ENCODE data around the gene LGR6.

DNA sequence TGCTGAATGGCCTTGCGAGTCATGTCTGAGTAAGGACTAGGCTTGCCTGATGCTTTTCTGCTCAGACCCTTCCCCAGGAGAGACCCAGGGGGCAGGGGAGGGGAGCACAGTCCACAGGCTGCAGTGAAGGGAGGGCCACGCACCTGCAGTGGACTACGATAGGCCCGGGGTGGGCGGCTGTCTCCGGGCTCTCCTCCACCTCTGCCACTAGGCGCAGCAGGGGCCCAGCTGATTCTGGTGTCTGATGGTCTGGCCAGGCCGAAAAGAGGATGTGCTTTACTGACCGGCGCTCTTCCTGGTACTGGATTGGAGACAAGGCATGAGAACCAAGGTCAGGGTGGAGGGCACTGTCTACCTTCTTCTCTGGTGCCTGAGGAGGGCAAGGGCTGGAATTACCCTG, 41.2 kb upstream of the LGR6 start:
- TF ChIP-seq ZBTB8A (tag by site-specific recombination; IDR thresholded peaks at IDR 0.05) (no peak), SP3 (tag by site-specific recombination; IDR thresholded peaks at IDR 0.05) (no peak), ZNF416 (tag by site-specific recombination; IDR thresholded peaks at IDR 0.05) (no peak), ZNF426 (tag by site-specific recombination; IDR thresholded peaks at IDR 0.05) (no peak), ZNF311 (tag by site-specific recombination; IDR thresholded peaks at IDR 0.05; ENCODE audit: borderline replicate concordance) (no peak)
- TF ChIP-seq, protein P1, sequence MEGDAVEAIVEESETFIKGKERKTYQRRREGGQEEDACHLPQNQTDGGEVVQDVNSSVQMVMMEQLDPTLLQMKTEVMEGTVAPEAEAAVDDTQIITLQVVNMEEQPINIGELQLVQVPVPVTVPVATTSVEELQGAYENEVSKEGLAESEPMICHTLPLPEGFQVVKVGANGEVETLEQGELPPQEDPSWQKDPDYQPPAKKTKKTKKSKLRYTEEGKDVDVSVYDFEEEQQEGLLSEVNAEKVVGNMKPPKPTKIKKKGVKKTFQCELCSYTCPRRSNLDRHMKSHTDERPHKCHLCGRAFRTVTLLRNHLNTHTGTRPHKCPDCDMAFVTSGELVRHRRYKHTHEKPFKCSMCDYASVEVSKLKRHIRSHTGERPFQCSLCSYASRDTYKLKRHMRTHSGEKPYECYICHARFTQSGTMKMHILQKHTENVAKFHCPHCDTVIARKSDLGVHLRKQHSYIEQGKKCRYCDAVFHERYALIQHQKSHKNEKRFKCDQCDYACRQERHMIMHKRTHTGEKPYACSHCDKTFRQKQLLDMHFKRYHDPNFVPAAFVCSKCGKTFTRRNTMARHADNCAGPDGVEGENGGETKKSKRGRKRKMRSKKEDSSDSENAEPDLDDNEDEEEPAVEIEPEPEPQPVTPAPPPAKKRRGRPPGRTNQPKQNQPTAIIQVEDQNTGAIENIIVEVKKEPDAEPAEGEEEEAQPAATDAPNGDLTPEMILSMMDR (tag by site-specific recombination; IDR thresholded peaks at IDR 0.05), result no peak
